ENCODE data around the gene ZBTB16. TPM values are rescaled to one million over a fixed set of nuclear protein-coding genes. Genes with fewer than 3 reads are reported as not detected.

Gene ZBTB16
- total and polyA plus RNA-seq, 4 donors = 8.9 to 140 (median 34.5) TPM

GRCh38 chr11:114233755-114234154 lies 174.2 kb downstream of the ZBTB16 start:
- WGBS = 73% methylated on average over 6 of the region's 6 CpGs
- H3K4me1 ChIP-seq (ENCODE audit: control insufficient read depth in 4 of 4, insufficient read depth in 4 of 4, low read length in 3 of 4) = peaks cover 0 to 10% (median 3%) of the 10 kb centered on the region in 4 donors

More at GRCh38 chr11:114233755-114234154, 174.2 kb downstream of the ZBTB16 start:
- Histone ChIP-seq H3K9me3 (ENCODE audit: control insufficient read depth in 4 of 4, low read length in 3 of 4) (no peaks in the 10 kb centered on the region), H3K4me3 (ENCODE audit: low read depth in 1 of 3, low read length in 3 of 3) (no peak overlapping the region), H3K36me3 (ENCODE audit: control insufficient read depth in 4 of 4, insufficient read depth in 3 of 4, low read depth in 1 of 4, low read length in 3 of 4) (no peaks in the 10 kb centered on the region), H3K27me3 (ENCODE audit: control insufficient read depth in 4 of 4, insufficient read depth in 4 of 4, low read length in 3 of 4) (no peaks in the 10 kb centered on the region), H3K27ac (ENCODE audit: low read depth in 1 of 2, low read length in 2 of 2) (no peak overlapping the region), H3K9ac (ENCODE audit: low read depth in 1 of 2, low read length in 2 of 2) (no peak overlapping the region)
- no peak for DNase-seq (ENCODE audit: low spot score)
- no peak for TF ChIP-seq RXRA (IDR thresholded peaks at IDR 0.05)
- no peak for TF ChIP-seq FOXA2 (IDR thresholded peaks at IDR 0.05)
- TF ChIP-seq MAX (IDR thresholded peaks at IDR 0.05) = no peak
- no peak for TF ChIP-seq REST (IDR thresholded peaks at IDR 0.05)
- no peak for TF ChIP-seq CTCF (IDR thresholded peaks at IDR 0.05; ENCODE audit: low read depth, low read length, missing input control)
- TF ChIP-seq NR2F2 (IDR thresholded peaks at IDR 0.05) = no peak
- TF ChIP-seq TAF1 (conservative IDR thresholded peaks at IDR 0.05) = no peak
- TF ChIP-seq EGR1 (IDR thresholded peaks at IDR 0.05; ENCODE audit: low read depth in 2 of 2) = no peak
- no peak for TF ChIP-seq SP1 (IDR thresholded peaks at IDR 0.05)
- no peak for TF ChIP-seq GABPA (IDR thresholded peaks at IDR 0.05 in 1 of 2, conservative IDR thresholded peaks at IDR 0.05 in 1 of 2)
- TF ChIP-seq ZBTB33 (IDR thresholded peaks at IDR 0.05) = no peak
- no peak for TF ChIP-seq HNF4A (conservative IDR thresholded peaks at IDR 0.05)
- TF ChIP-seq YY1 (IDR thresholded peaks at IDR 0.05) = no peak
- TF ChIP-seq HNF4G (IDR thresholded peaks at IDR 0.05) = no peak
- TF ChIP-seq JUND (IDR thresholded peaks at IDR 0.05) = no peak
- TF ChIP-seq FOXA1 (IDR thresholded peaks at IDR 0.05) = no peak
- TF ChIP-seq ATF3 (IDR thresholded peaks at IDR 0.05) = no peak

All from liver (tissue), 9 donors.